ENCODE results near the gene CHI3L1. TPM values are rescaled to one million over a fixed set of nuclear protein-coding genes. Genes with fewer than 3 reads are reported as not detected.

CHI3L1 gene
- total RNA-seq, 1 donor: 273 TPM

DNA sequence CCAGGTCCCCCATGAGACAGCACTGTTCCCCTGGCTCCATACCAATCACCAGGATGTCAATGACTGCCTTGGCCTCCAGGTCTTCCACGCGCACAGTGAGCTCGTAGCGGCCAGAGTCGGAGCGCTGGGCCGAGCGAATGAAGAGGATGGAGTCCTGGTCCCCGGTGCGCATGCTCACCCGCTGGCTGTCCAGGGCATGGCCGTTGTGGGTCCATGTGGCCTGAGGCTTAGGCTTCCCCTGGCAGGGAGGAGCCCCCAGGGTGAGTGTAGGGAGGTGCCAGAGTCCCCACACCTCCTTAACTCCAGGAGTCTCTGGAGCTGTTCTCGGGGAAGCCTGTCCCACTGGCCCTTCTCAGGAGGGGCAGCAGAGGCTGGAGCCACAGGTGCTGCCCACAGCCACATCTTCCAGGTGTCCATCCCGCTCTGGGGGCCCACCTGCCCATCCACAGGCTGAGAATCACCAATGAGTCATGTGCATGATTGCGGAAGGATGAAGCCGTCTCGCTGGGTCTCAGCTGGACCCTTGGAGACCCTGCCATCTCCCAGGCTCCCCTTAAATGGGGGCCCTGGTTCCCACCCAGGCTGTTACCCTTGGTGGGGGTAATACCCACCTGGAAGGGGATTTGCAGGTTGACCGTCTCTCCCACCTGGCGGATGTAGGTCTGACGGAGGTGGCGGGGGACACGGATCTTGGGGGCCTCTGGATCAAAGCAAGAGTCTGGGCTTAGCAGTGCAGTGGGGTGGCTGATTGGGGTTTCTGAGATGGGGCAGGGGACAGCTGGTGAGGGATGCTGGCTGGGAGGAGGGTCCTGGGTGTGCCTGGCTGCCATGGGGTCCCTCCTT is 14.9 kb downstream of the CHI3L1 start:
- Histone ChIP-seq H3K36me3 (ENCODE audit: insufficient read depth, low read length) (no peaks in the 10 kb centered on the region), H2AFZ (ENCODE audit: low read length) (no peak overlapping the region), H3K4me1 (ENCODE audit: insufficient read depth, low read length) (peaks cover 16% of the 10 kb centered on the region), H3K4me3 (ENCODE audit: insufficient read depth, low read length) (no peak overlapping the region), H3K4me2 (ENCODE audit: insufficient read depth, low read length) (no peak overlapping the region), H3K27ac (ENCODE audit: low read depth, low read length) (no peak overlapping the region), H3K79me2 (ENCODE audit: insufficient read depth, low read length) (no peaks in the 10 kb centered on the region), H3K27me3 (ENCODE audit: insufficient read depth, low read length) (no peaks in the 10 kb centered on the region), H4K20me1 (ENCODE audit: insufficient read depth, low read length) (no peaks in the 10 kb centered on the region), H3K9me3 (ENCODE audit: low read depth, low read length) (no peaks in the 10 kb centered on the region)
- TF ChIP-seq, protein P1, sequence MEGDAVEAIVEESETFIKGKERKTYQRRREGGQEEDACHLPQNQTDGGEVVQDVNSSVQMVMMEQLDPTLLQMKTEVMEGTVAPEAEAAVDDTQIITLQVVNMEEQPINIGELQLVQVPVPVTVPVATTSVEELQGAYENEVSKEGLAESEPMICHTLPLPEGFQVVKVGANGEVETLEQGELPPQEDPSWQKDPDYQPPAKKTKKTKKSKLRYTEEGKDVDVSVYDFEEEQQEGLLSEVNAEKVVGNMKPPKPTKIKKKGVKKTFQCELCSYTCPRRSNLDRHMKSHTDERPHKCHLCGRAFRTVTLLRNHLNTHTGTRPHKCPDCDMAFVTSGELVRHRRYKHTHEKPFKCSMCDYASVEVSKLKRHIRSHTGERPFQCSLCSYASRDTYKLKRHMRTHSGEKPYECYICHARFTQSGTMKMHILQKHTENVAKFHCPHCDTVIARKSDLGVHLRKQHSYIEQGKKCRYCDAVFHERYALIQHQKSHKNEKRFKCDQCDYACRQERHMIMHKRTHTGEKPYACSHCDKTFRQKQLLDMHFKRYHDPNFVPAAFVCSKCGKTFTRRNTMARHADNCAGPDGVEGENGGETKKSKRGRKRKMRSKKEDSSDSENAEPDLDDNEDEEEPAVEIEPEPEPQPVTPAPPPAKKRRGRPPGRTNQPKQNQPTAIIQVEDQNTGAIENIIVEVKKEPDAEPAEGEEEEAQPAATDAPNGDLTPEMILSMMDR (IDR thresholded peaks at IDR 0.05; ENCODE audit: extremely low read depth, low read depth, low read length): no peak
- peak; percentile 60 for DNase-seq (ENCODE audit: insufficient read length, low spot score, missing footprints)

DNA sequence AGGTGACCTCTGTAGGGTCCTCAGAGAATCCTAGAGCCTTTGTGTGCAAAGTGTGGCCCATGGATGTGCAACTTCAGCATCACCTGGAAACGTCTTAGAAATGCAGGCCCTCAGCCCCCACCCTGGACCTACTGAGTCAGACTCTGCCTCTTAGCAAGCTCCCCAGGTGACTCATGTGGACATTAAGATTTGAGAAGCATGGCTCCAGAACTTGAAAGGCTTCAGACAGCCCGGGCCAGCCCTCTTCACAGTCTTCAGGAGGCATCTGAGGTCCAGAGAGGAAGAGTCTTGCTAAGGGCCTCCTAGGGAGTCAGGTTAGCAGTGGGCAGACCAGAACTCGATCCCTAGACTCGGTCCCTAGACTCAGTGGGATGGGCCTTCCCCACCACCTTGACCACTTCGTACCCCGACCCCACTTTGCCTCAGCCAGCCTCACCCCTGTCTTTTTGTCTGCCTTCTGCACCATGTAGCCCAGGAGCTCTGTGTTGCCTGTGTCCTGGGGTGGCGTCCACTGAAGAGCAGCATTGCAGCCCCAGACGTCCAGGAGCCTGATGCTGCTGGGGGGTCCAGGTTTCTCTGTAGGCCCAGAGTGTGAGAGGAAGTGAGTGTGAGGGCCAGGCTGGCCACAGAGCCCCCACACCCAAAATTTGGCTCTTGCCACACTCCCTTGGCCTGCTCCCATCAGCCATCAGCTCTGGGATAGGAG is 15.7 kb downstream of the CHI3L1 start:
- Histone ChIP-seq H4K20me1 (ENCODE audit: insufficient read depth, low read length) (no peaks in the 10 kb centered on the region), H3K27me3 (ENCODE audit: insufficient read depth, low read length) (no peaks in the 10 kb centered on the region), H3K9me3 (ENCODE audit: low read depth, low read length) (no peaks in the 10 kb centered on the region), H3K36me3 (ENCODE audit: insufficient read depth, low read length) (no peaks in the 10 kb centered on the region), H3K4me3 (ENCODE audit: insufficient read depth, low read length) (no peak overlapping the region), H3K4me1 (ENCODE audit: insufficient read depth, low read length) (peaks cover 8% of the 10 kb centered on the region), H3K4me2 (ENCODE audit: insufficient read depth, low read length) (no peak overlapping the region), H2AFZ (ENCODE audit: low read length) (no peak overlapping the region), H3K27ac (ENCODE audit: low read depth, low read length) (no peak overlapping the region), H3K79me2 (ENCODE audit: insufficient read depth, low read length) (no peaks in the 10 kb centered on the region)
- DNase-seq (ENCODE audit: insufficient read length, low spot score, missing footprints): peak; percentile 86
- TF ChIP-seq, protein P1 (IDR thresholded peaks at IDR 0.05; ENCODE audit: extremely low read depth, low read depth, low read length): no peak

DNA sequence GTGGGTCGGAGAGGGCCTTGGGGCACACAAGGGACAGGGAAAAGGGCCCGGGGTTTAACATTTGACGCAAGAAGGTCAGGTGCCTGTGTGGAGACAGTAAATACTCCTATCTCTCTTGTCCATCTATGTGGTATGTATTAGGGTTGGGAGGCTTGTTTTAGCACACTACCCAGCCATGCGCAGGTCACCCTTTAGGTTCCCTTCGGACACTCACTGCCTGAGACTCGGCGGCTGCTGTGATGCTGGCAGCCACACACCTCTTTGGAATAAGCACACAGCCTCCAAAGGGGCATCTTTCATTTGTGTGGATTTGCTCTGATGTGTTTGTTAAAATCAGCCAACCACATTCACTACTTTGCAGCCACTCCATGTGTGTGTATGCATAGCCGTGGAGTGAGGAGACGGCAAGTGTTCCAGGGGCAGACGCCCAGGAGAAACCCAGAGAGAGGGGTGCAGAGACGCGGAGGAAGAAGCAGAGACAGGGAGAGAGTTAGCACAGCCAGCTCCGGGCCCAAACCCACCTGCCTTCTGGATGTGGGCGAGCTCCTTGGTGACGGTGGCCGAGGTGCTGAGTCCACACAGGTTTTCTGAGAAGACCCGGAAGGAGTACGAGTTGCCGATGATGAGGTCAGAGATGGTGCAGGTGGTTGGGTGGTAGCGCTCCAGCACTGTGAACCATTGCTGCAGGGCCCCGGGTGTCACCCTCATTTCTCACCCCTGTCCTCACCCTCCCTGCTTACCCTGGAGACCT is 16.6 kb downstream of the CHI3L1 start:
- H3K4me1 ChIP-seq (ENCODE audit: insufficient read depth, low read length): no peaks in the 10 kb centered on the region
- TF ChIP-seq, protein P1 (IDR thresholded peaks at IDR 0.05; ENCODE audit: extremely low read depth, low read depth, low read length): no peak
- no peak overlapping the region for H3K4me2 ChIP-seq (ENCODE audit: insufficient read depth, low read length)
- no peak overlapping the region for H2AFZ ChIP-seq (ENCODE audit: low read length)
- DNase-seq (ENCODE audit: insufficient read length, low spot score, missing footprints): peak; percentile 48
- no peaks in the 10 kb centered on the region for H3K36me3 ChIP-seq (ENCODE audit: insufficient read depth, low read length)
- no peaks in the 10 kb centered on the region for H3K9me3 ChIP-seq (ENCODE audit: low read depth, low read length)
- no peaks in the 10 kb centered on the region for H3K79me2 ChIP-seq (ENCODE audit: insufficient read depth, low read length)
- H3K27ac ChIP-seq (ENCODE audit: low read depth, low read length): no peak overlapping the region
- H3K27me3 ChIP-seq (ENCODE audit: insufficient read depth, low read length): no peaks in the 10 kb centered on the region
- no peaks in the 10 kb centered on the region for H4K20me1 ChIP-seq (ENCODE audit: insufficient read depth, low read length)
- H3K4me3 ChIP-seq (ENCODE audit: insufficient read depth, low read length): no peak overlapping the region
